Adrenal gland (tissue), 12 donors: ENCODE data around the gene GLYAT. TPM values are rescaled to one million over a fixed set of nuclear protein-coding genes. Genes with fewer than 3 reads are reported as not detected.

Source experiments
- DNase-seq, 7 donors: peaks; one replicate each; pipeline ENCODE4 v3.0.0-alpha.2; 2019 to 2020
- H3K27ac ChIP-seq, 5 donors: fragments of 200-600 bp; sonication (generic) in 4 of 5; 1 replicate in 3 of 5; 2 replicates in 2 of 5; pipeline versions ENCODE4 v1.5.1 to v1.8.0; 2016 to 2020; ENCODE audit warnings: mild to moderate bottlenecking in 1 of 5
- H3K27me3 ChIP-seq: fragments of 200-600 bp; 2 replicates; pipeline ENCODE4 v1.8.0; 2021
- H3K36me3 ChIP-seq, 2 donors: fragments of 200-600 bp; replicated peaks in 1 of 2; 1 replicate in 1 of 2; 2 replicates in 1 of 2; pipeline versions ENCODE4 v1.5.1 to v1.8.0; 2018 to 2022
- H3K4me1 ChIP-seq, 2 donors: fragments of 200-600 bp; replicated peaks in 1 of 2; 1 replicate in 1 of 2; 2 replicates in 1 of 2; pipeline versions ENCODE4 v1.5.1 to v1.8.0; 2018 to 2021
- H3K4me3 ChIP-seq, 4 donors: fragments of 200-600 bp; sonication (generic) in 3 of 4; one replicate each; pipeline ENCODE4 v1.5.1; 2016 to 2018
- H3K9me3 ChIP-seq, 3 donors: fragments of 200-600 bp; sonication (generic) in 1 of 3; replicated peaks in 1 of 3; 1 replicate in 2 of 3; 2 replicates in 1 of 3; pipeline versions ENCODE4 v1.5.1 to v1.8.0; 2016 to 2021
- CTCF ChIP-seq, 6 experiments: fragments of 450-650 bp in 4 of 6; fragments of 200-600 bp in 2 of 6; sonication (generic) in 1 of 6; IDR thresholded peaks; 1 replicate in 5 of 6; 2 replicates in 1 of 6; pipeline versions ENCODE4 v1.5.1 to v1.8.0; 2016 to 2021; ENCODE audit warnings: antibody characterized with exemption in 6 of 6, mild to moderate bottlenecking in 2 of 6, moderate library complexity in 1 of 6
- POLR2A ChIP-seq, 2 donors: fragments of 450-650 bp; IDR thresholded peaks; one replicate each; pipeline ENCODE4 v1.6.1; 2017; ENCODE audit warnings: antibody characterized with exemption in 2 of 2, mild to moderate bottlenecking in 2 of 2, moderate library complexity in 1 of 2
- WGBS, 4 donors: extraction: QIAGEN DNeasy Blood & Tissue Kit in 2 of 4; methylation state at CpG; one replicate each; pipeline versions ENCODE4 v1.1.5 to v1.1.7; 2013 to 2017; 5-methylcytosine and 5-hydroxymethylcytosine counted together
- intact Hi-C, 2 donors: fragments of 100-400 bp; cut with DNase I; formaldehyde crosslinking; loops; one replicate each; pipeline versions ENCODE4 v1.14.1 to v1.15.0; 2022 to 2023
- polyA plus RNA-seq, 3 donors: library from polyadenylated mRNA; stranded (reverse); fragments of 200-250 nt in 2 of 3; fragments of 350-450 nt in 1 of 3; fragmentation: Illumina TruSeq in 1 of 3; extraction: RNeasy Lipid Tissue Mini Kit (QIAGEN cat#74804) in 1 of 3; gene quantifications; one replicate each; pipeline ENCODE4 v1.2.3, GENCODE V29; 2013 to 2014
- total RNA-seq, 9 donors: library from RNA; depleted of rRNA in 4 of 9; stranded (reverse); fragments of >200 nt in 4 of 9; fragments of 120-200 nt in 1 of 9; fragmentation: NEBNext Ultra II Directional in 1 of 9; extraction: Animal tissue kit (Norgen Biotek cat#: 25700) in 1 of 9; gene quantifications; one replicate each; pipeline versions ENCODE4 v1.1.0 to v1.2.4, GENCODE V29; 2013 to 2023
- donor health status: healthy with polysubstance abuse.
- donor health status: Bipolar disorder and iron deficiency.
- donor health status: DM: yes; HTN: yes; CAD: no.
- donor health status: DM: no; HTN: no; CAD: no.
- donor health status: DM: no; HTN: no; CAD: no.
- donor health status: DM: yes; HTN: yes; CAD: no.

Gene GLYAT
- total and polyA plus RNA-seq, 12 donors = 0.09 to 0.29 (median 0.13) TPM; not detected in 9

DNA sequence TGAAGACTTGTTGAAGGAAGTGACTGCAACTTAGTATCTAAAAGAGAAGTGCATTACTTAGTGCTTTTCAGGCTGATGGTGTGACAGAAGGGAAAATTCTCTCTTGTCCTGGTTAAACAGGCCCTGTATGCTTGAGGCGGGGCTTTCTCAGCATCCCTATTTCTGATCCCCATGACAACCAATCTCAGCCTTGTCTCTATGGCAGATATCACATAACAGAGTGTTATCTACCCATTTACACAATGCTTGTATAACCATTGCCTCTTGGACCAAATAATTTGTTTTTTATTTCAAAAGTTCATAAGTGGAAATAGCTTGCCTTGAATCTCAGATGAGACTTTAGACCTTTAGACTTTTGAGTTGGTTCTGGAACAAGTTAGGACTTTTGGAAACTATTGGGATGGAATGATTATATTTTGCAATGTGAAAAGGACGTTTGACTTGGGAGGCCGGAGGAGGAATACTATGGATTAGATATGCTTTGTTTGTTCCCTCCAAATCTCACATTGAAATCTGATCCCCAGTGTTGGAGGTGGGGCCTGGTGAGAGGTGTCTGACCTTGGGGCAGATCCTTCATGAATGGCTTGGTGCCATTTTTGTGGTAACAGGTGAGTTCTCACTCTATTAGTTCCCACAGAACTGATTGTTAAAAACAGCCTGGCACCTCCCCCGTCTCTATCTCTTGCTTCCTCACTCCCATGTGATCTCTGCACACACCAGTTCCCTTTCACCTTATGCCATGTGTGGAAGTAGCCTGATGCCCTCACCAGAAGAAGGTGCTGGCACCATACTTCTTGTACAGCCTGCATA lies 3.1 kb upstream of the GLYAT start:
- no peak overlapping the region for H3K27ac ChIP-seq
- no peak for DNase-seq
- 66 to 73% (median 69%) methylated on average over 4 of the region's 4 CpGs for WGBS, 4 donors
- TF ChIP-seq CTCF (IDR thresholded peaks at IDR 0.05) (no peak), POLR2A (IDR thresholded peaks at IDR 0.05) (no peak)
- no peaks in the 10 kb centered on the region for H3K9me3 ChIP-seq
- intact Hi-C loops = no loop called here
- H3K4me1 ChIP-seq = no peaks in the 10 kb centered on the region
- no peak overlapping the region for H3K4me3 ChIP-seq
- H3K27me3 ChIP-seq = no peaks in the 10 kb centered on the region
- no peaks in the 10 kb centered on the region for H3K36me3 ChIP-seq

DNA sequence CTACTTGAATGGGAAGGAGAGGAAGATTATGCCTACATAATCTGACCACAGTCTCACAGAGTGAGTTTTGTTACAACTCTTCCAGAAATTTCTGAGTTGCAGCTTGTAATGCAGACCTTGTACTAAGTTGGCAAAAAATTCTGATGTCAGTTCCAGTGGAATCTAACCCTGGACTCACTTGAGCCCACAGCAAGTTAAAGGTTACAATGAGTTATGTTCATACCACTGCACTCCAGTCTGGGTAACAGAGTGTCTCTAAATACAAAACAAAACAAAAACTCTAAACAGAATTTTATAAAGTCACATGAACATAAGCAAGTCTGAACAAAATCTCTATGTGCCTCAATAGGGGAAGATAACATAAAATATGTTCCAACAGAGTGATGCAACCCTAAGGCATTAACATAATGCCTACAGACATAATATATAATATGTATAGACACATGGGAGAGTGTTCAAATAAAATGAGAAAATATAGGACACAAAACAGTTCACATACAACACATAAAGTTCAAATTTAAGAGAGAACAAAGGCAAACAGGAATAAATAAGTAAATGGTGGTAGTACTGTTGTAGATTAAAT lies 1.1 kb downstream of the GLYAT start:
- Histone ChIP-seq H3K27ac (no peak overlapping the region), H3K4me3 (no peak overlapping the region), H3K36me3 (no peaks in the 10 kb centered on the region), H3K4me1 (peaks cover 0 to 5% of the 10 kb centered on the region in 2 donors), H3K9me3 (no peaks in the 10 kb centered on the region), H3K27me3 (no peaks in the 10 kb centered on the region)
- no peak for DNase-seq
- intact Hi-C loops = no loop called here
- TF ChIP-seq CTCF (IDR thresholded peaks at IDR 0.05) (no peak), POLR2A (IDR thresholded peaks at IDR 0.05) (no peak)

DNA sequence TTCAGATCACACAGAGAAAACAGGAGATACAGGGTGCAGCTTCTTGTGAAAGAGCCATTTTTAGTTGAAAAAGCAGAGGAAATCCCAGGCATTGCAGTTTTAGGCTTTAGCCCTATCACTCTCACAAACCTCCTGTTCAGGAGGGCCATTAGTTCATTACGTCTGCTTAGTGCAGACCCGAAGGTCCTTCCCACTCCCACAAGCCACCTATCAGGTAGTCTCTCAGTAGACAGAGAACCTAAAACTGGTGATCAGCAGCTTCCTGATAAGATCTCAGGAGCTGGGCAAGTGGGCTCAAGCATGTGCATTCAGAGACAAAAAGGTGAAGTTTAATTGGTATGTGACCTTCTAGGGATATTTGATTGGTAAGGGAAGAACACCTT lies 4.3 kb downstream of the GLYAT start:
- no peaks in the 10 kb centered on the region for H3K27me3 ChIP-seq
- H3K27ac ChIP-seq = no peak overlapping the region
- peaks cover 0 to 5% of the 10 kb centered on the region in 2 donors for H3K4me1 ChIP-seq
- WGBS, 4 donors = 58 to 79% (median 65%) methylated on average over 2 of the region's 2 CpGs
- intact Hi-C loops = no loop called here
- DNase-seq = no peak
- H3K36me3 ChIP-seq = no peaks in the 10 kb centered on the region
- no peaks in the 10 kb centered on the region for H3K9me3 ChIP-seq
- H3K4me3 ChIP-seq = no peak overlapping the region
- TF ChIP-seq POLR2A (IDR thresholded peaks at IDR 0.05) (no peak), CTCF (IDR thresholded peaks at IDR 0.05) (no peak)

DNA sequence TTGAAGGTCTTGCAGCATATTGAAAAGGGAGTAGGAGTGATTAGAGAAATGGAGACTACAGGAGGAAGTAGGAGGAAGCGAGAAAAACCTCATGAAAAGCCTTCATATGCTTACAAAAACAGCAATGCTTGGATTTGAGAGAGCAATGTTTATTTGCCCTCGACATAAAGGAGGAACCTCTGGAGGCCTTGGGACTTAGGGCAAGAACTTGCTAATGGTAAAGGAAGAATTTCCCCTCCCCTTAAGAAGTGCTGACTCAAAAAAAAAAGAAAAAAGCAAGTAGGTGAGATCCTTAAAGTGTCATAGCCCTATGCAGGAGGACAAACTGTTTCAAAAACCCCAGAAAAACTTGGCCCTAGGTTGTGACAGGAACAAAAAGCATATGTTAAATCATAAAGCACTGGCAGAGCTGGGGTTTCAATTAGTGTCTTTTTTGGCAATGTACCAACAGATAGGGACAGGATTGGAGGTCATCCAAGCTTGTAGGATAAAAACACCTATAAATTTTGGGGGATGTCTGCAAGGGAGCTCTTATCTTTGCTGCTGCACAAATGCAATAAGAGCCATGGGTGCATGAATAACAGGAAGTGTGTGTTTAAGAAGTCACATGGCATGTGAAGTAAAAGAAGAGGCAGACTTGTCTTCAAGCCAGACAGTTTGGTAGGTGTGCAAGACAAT lies 4.9 kb downstream of the GLYAT start:
- no peak overlapping the region for H3K4me3 ChIP-seq
- peaks cover 0 to 5% of the 10 kb centered on the region in 2 donors for H3K4me1 ChIP-seq
- no peak for TF ChIP-seq CTCF (IDR thresholded peaks at IDR 0.05)
- TF ChIP-seq POLR2A (IDR thresholded peaks at IDR 0.05) = no peak
- DNase-seq = no peak
- 33 to 50% (median 43%) methylated on average over 2 of the region's 2 CpGs for WGBS, 4 donors
- H3K36me3 ChIP-seq = no peaks in the 10 kb centered on the region
- no peaks in the 10 kb centered on the region for H3K9me3 ChIP-seq
- no peak overlapping the region for H3K27ac ChIP-seq
- H3K27me3 ChIP-seq = no peaks in the 10 kb centered on the region
- intact Hi-C loops = no loop called here
